HepG2 (cell line): ENCODE data around the gene EPB41L5. TPM values are rescaled to one million over a fixed set of nuclear protein-coding genes. Genes with fewer than 3 reads are reported as not detected.
A peak's percentile ranks its signal among the peaks of the same experiment; 100 is the strongest.

Experiments used
- ARNT2 ChIP-seq: sonication (generic); formaldehyde crosslinking; IDR thresholded peaks from 2 replicates; pipeline ENCODE4 v1.8.0; 2022; ENCODE audit warnings: mild to moderate bottlenecking, low read depth, missing genetic modification reagents, moderate library complexity
- CBFB ChIP-seq: sonication (generic); formaldehyde crosslinking; IDR thresholded peaks from 2 replicates; pipeline ENCODE4 v1.4.0; 2020; ENCODE audit warnings: missing genetic modification reagents
- CHD2 ChIP-seq: IDR thresholded peaks from 2 replicates; pipeline ENCODE4 v1.6.1; 2011; ENCODE audit warnings: low read depth, low read length, improper control_type of control experiment
- EEA1 ChIP-seq: sonication (generic); formaldehyde crosslinking; IDR thresholded peaks from 2 replicates; pipeline ENCODE4 v1.5.1; 2020; ENCODE audit warnings: mild to moderate bottlenecking, missing genetic modification reagents, borderline replicate concordance
- EED ChIP-seq: sonication (generic); formaldehyde crosslinking; IDR thresholded peaks from 2 replicates; pipeline ENCODE4 v1.5.0; 2020; ENCODE audit warnings: mild to moderate bottlenecking, missing genetic modification reagents
- EHMT2 ChIP-seq: fragments of 200-600 bp; sonication (generic); IDR thresholded peaks from 2 replicates; pipeline ENCODE4 v1.7.0; 2017; ENCODE audit warnings: antibody characterized with exemption, low read depth, low read length, borderline replicate concordance
- FOXK2 ChIP-seq: fragments of 450-650 bp; IDR thresholded peaks from 2 replicates; pipeline ENCODE4 v1.6.1; 2016
- FOXO4 ChIP-seq: sonication (generic); formaldehyde crosslinking; conservative IDR thresholded peaks from 2 replicates; pipeline ENCODE4 v1.8.1; 2023; ENCODE audit warnings: missing genetic modification reagents
- HMG20A ChIP-seq: IDR thresholded peaks from 2 replicates; pipeline ENCODE4 v1.6.1; 2016; ENCODE audit warnings: borderline replicate concordance
- MYPOP ChIP-seq: sonication (generic); formaldehyde crosslinking; IDR thresholded peaks from 2 replicates; pipeline ENCODE4 v1.8.1; 2023; ENCODE audit warnings: mild to moderate bottlenecking, moderate library complexity, missing genetic modification reagents
- PBX2 ChIP-seq: IDR thresholded peaks from 2 replicates; pipeline ENCODE4 v1.6.1; 2016; ENCODE audit warnings: control low read depth
- RARA ChIP-seq: IDR thresholded peaks from 2 replicates; pipeline ENCODE4 v1.6.1; 2016; ENCODE audit warnings: missing genetic modification reagents, missing compliant biosample characterization
- SCMH1 ChIP-seq: sonication (generic); formaldehyde crosslinking; IDR thresholded peaks from 2 replicates; pipeline ENCODE4 v1.9.0; 2021; ENCODE audit warnings: missing genetic modification reagents, mild to moderate bottlenecking, borderline replicate concordance
- SP2 ChIP-seq: sonication (generic); formaldehyde crosslinking; IDR thresholded peaks from 2 replicates; pipeline ENCODE4 v1.5.1; 2020; ENCODE audit warnings: mild to moderate bottlenecking, missing genetic modification reagents
- TAF1 ChIP-seq: sonication (generic); formaldehyde crosslinking; IDR thresholded peaks from 2 replicates; pipeline ENCODE4 v1.4.0; 2020; ENCODE audit warnings: missing genetic modification reagents
- THAP11 ChIP-seq: IDR thresholded peaks from 2 replicates; pipeline ENCODE4 v1.6.1; 2016; ENCODE audit warnings: missing biosample characterization, missing genetic modification reagents
- ZBTB20 ChIP-seq: sonication (generic); formaldehyde crosslinking; IDR thresholded peaks from 2 replicates; pipeline ENCODE4 v1.8.1; 2023; ENCODE audit warnings: missing genetic modification reagents, low read depth, mild to moderate bottlenecking, borderline replicate concordance
- ZBTB37 ChIP-seq: sonication (generic); formaldehyde crosslinking; IDR thresholded peaks from 2 replicates; pipeline ENCODE4 v1.4.0; 2020; ENCODE audit warnings: mild to moderate bottlenecking, missing genetic modification reagents
- ZMAT5 ChIP-seq: sonication (generic); formaldehyde crosslinking; IDR thresholded peaks from 2 replicates; pipeline ENCODE4 v1.5.0; 2020; ENCODE audit warnings: mild to moderate bottlenecking, low read depth, missing genetic modification reagents, borderline replicate concordance
- ZNF282 ChIP-seq: fragments of 450-650 bp; IDR thresholded peaks from 2 replicates; pipeline ENCODE4 v1.6.1; 2018; ENCODE audit not compliant: partially characterized antibody
- ZNF326 ChIP-seq: sonication (generic); formaldehyde crosslinking; IDR thresholded peaks from 2 replicates; pipeline ENCODE4 v1.4.0; 2020; ENCODE audit warnings: missing genetic modification reagents, borderline replicate concordance
- ZNF781 ChIP-seq: sonication (generic); formaldehyde crosslinking; IDR thresholded peaks from 2 replicates; pipeline ENCODE4 v1.5.1; 2020; ENCODE audit warnings: borderline replicate concordance, mild to moderate bottlenecking, missing genetic modification reagents; ENCODE audit errors: not compliant biosample characterization
- polyA plus RNA-seq, 8 experiments: library from polyadenylated mRNA; depleted of rRNA in 3 of 8; stranded (reverse) in 7 of 8; unstranded in 1 of 8; fragments of >200 nt; fragmentation: Illumina TruSeq in 4 of 8; extraction: Trizol in 4 of 8; gene quantifications; 2 replicates each; pipeline versions ENCODE4 v1.2.1 to v1.2.3, GENCODE V29; 2011 to 2016; ENCODE audit warnings: low read depth in 4 of 8, missing spikeins in 1 of 8, mixed read lengths in 1 of 8; ENCODE audit not compliant: insufficient read depth in 1 of 8
- total RNA-seq, 5 experiments: library from RNA; depleted of rRNA; stranded (reverse); fragments of >200 nt; fragmentation: Illumina TruSeq; extraction: Trizol; gene quantifications; 2 replicates each; pipeline ENCODE4 v1.2.3, GENCODE V29; 2016; ENCODE audit warnings: low read depth in 1 of 5

The EPB41L5 gene
- total and polyA plus RNA-seq, 2 of the 13 experiments (the other 11 are each of a cell fraction or from before 2014, with no cell fraction given) = 40.5 to 47.5 TPM

- TF ChIP-seq ZBTB37 (CRISPR knock-in tag) (peak; percentile 59; the same call in 1 of the 2 replicates), ZNF781 (CRISPR knock-in tag) (peak; percentile 71), RARA (peak; percentile 48), SCMH1 (CRISPR knock-in tag) (no peak), ZNF326 (CRISPR knock-in tag) (no peak), EHMT2 (no peak), ARNT2 (CRISPR knock-in tag) (peak; percentile 97), ZMAT5 (no peak), SP2 (CRISPR knock-in tag) (no peak; the same call in 1 of the 2 replicates), ZNF282 (no peak), ZBTB20 (peak; percentile 91), THAP11 (peak; percentile 77), FOXK2 (no peak), MYPOP (peak; percentile 89), TAF1 (CRISPR knock-in tag) (peak; percentile 91), CHD2 (0 out of 2 replicates have a peak, but pooled peaks have one; percentile 43), EED (peak; percentile 78; the same call in 1 of the 2 replicates), EEA1 (peak; percentile 95), FOXO4 (CRISPR knock-in tag) (no peak), HMG20A (CRISPR knock-in tag) (no peak; the same call in 1 of the 2 replicates), PBX2 (CRISPR knock-in tag) (no peak), CBFB (CRISPR knock-in tag) (peak; percentile 94)
Measured at GRCh38 chr2:120012771-120013596, at the start of gene EPB41L5 (continued).
